SJCRH30 (cell line): ENCODE measurements around the gene ABLIM1. TPM values are rescaled to one million over a fixed set of nuclear protein-coding genes. Genes with fewer than 3 reads are reported as not detected.
A peak's percentile ranks its signal among the peaks of the same experiment; 100 is the strongest.

Experiments
- DNase-seq, 2 experiments: peaks; one replicate each; pipeline ENCODE4 v3.0.0-alpha.2; 2015 to 2020
- H3K27ac ChIP-seq: fragments of 250-450 bp; sonication (Bioruptor Pico); 2 replicates; pipeline ENCODE4 v1.5.1; 2020; ENCODE audit warnings: mild to moderate bottlenecking, moderate library complexity
- H3K27me3 ChIP-seq: fragments of 250-450 bp; sonication (Bioruptor Pico); 2 replicates; pipeline ENCODE4 v1.5.1; 2020; ENCODE audit warnings: mild to moderate bottlenecking, moderate library complexity
- H3K36me3 ChIP-seq: fragments of 250-450 bp; sonication (Bioruptor Pico); 2 replicates; pipeline ENCODE4 v1.5.1; 2020; ENCODE audit warnings: mild to moderate bottlenecking, moderate library complexity
- H3K4me1 ChIP-seq: fragments of 250-450 bp; sonication (Bioruptor Pico); 2 replicates; pipeline ENCODE4 v1.5.1; 2020; ENCODE audit warnings: mild to moderate bottlenecking, moderate library complexity
- H3K4me3 ChIP-seq: fragments of 250-450 bp; sonication (Bioruptor Pico); 2 replicates; pipeline ENCODE4 v1.5.1; 2020; ENCODE audit warnings: mild to moderate bottlenecking, moderate library complexity
- H3K9me3 ChIP-seq: fragments of 250-450 bp; sonication (Bioruptor Pico); replicated peaks from 2 replicates; pipeline ENCODE4 v1.5.1; 2020; ENCODE audit warnings: mild to moderate bottlenecking, moderate library complexity
- total RNA-seq: library from RNA; depleted of rRNA; stranded (reverse); fragments of >200 nt; shearing (Covaris generic); gene quantifications from 2 replicates; pipeline ENCODE4 v1.2.3, GENCODE V29; 2014

Gene ABLIM1
- total RNA-seq, 1 experiment from 2014 or later = 23.9 TPM

DNA sequence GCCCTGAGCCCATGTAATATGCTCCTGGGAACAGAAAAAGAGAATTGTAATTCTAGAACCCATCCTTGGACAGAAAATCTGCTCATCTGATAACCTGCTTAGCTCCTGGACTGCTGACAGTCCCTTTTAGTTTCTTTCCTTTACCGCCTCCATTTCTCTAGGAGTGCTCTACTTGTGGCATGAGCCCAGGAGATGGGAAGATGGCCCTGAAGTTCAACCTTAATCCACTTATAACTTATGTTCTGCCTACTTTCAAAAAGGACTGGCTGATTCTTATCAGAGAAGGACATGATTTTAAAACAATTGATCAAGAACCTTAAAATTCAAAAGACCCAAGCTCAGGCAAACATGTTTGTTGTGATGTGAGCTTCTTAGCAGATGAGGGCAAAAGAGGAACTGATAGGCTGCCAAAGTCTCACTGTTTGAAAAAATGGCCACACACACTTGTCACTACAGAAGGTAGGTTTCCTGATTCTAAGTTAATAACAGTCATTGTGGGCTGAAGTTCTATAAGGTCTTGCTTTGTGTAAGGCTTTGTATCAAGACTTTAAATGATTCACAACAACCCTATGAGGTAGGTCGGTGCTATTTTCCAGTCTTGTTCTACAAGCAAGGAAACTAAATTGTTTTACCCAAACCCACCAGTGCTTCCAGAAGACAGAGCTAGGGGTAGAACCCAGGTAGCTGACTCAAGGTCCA, 159.5 kb downstream of the ABLIM1 start:
- H3K4me1 ChIP-seq = no peaks in the 10 kb centered on the region
- DNase-seq = no peak
- peaks cover 3% of the 10 kb centered on the region; the same call in 1 of the 2 replicates for H3K36me3 ChIP-seq
- no peak overlapping the region for H3K27ac ChIP-seq
- no peaks in the 10 kb centered on the region for H3K27me3 ChIP-seq
- H3K9me3 ChIP-seq = no peaks in the 10 kb centered on the region
- H3K4me3 ChIP-seq = no peak overlapping the region

DNA sequence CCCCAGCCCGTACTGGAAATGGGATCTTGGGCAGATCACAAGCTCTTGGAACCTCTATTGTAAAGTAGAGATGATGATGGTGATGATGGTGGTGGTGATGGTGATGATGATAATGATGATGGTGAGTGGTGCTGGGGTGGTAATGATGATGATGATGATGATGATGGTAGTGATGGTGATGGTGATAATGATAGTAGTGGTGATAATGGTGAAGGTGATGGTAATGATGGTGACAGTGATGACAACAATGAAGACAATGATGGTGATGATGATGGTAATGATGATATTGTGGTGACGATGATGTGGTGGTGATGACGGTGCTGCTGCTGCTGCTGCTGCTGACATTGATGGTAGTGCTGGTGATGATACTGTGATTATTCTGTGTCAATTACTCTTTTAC, 162.8 kb downstream of the ABLIM1 start:
- no peak for DNase-seq
- Histone ChIP-seq H3K9me3 (no peaks in the 10 kb centered on the region), H3K4me3 (no peak overlapping the region), H3K4me1 (peaks cover 8% of the 10 kb centered on the region), H3K27ac (no peak overlapping the region), H3K27me3 (no peaks in the 10 kb centered on the region), H3K36me3 (peaks cover 3% of the 10 kb centered on the region; the same call in 1 of the 2 replicates)

DNA sequence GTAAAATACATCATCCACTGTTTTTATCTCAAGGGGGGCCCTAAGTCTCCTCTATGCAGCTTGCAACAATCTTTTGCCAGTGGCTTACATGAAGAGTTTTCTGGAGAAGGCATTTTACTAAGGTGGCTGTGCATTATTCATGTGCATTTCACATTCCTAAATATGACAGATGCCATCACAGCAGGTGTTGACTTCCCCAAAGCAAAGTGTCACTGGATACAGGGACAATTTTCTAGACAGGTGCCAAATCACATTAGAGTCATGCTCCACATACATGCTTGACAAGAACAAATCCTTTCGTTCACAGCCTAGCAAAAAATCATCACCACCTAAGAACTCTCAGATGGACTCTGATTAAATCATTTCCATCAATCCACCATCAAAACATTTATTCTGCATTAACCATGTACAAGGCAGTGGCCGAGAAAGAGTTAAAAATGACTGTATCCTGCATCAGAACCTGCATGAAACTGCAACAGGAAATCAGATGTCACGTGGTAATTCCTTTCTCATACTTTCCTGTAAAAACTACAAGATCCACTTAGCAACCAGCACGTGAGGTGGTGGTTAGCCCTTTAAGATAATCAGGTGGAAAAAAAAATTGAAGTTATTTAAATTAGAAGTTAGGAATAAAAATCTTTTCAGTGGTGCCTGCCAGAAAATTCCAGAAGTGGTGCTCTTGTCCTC, 165.6 kb downstream of the ABLIM1 start:
- DNase-seq = peak in 1 of 2 experiments; percentile 13
- Histone ChIP-seq H3K36me3 (peaks cover 3% of the 10 kb centered on the region; the same call in 1 of the 2 replicates), H3K27me3 (no peaks in the 10 kb centered on the region), H3K4me1 (peaks cover 11% of the 10 kb centered on the region), H3K9me3 (no peaks in the 10 kb centered on the region), H3K4me3 (no peak overlapping the region), H3K27ac (no peak overlapping the region)

DNA sequence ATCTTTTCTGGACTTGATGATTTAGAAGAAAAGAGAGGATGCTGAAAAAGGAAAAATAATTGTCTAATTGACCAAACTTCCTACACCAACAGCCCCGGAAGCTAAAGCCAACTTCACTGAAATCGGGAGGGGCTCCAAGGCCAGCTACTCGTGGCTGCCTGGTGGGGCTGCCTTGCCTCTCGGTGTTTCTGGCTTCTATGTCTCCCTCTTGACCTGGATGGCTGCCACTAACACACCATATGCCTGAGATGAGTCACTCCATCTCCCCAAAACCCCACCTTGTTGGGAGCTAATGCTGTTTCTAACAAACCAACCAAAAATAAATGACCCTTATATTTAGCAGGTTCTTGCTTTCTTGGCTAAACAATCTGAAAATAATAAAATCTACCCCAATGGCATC, 166.1 kb downstream of the ABLIM1 start:
- no peak overlapping the region for H3K4me3 ChIP-seq
- peaks cover 12% of the 10 kb centered on the region for H3K4me1 ChIP-seq
- H3K36me3 ChIP-seq = peaks cover 3% of the 10 kb centered on the region; the same call in 1 of the 2 replicates
- no peak for DNase-seq
- H3K27me3 ChIP-seq = no peaks in the 10 kb centered on the region
- H3K9me3 ChIP-seq = no peaks in the 10 kb centered on the region
- no peak overlapping the region for H3K27ac ChIP-seq

GRCh38 chr10:114491419-114491818, 166.7 kb downstream of the ABLIM1 start:
- no peak overlapping the region for H3K27ac ChIP-seq

GRCh38 chr10:114489521-114490310, 168.4 kb downstream of the ABLIM1 start:
- Histone ChIP-seq H3K9me3 (no peaks in the 10 kb centered on the region), H3K36me3 (peaks cover 11% of the 10 kb centered on the region), H3K4me3 (no peak overlapping the region), H3K27me3 (no peaks in the 10 kb centered on the region), H3K27ac (no peak overlapping the region), H3K4me1 (peaks cover 12% of the 10 kb centered on the region)
- DNase-seq = peak in 1 of 2 experiments; percentile 17

More at GRCh38 chr10:114491419-114491818, 166.7 kb downstream of the ABLIM1 start:
- Histone ChIP-seq H3K9me3 (no peaks in the 10 kb centered on the region), H3K27me3 (no peaks in the 10 kb centered on the region), H3K4me3 (no peak overlapping the region), H3K36me3 (peaks cover 4% of the 10 kb centered on the region; the same call in 1 of the 2 replicates), H3K4me1 (peaks cover 12% of the 10 kb centered on the region)
- no peak for DNase-seq

DNA sequence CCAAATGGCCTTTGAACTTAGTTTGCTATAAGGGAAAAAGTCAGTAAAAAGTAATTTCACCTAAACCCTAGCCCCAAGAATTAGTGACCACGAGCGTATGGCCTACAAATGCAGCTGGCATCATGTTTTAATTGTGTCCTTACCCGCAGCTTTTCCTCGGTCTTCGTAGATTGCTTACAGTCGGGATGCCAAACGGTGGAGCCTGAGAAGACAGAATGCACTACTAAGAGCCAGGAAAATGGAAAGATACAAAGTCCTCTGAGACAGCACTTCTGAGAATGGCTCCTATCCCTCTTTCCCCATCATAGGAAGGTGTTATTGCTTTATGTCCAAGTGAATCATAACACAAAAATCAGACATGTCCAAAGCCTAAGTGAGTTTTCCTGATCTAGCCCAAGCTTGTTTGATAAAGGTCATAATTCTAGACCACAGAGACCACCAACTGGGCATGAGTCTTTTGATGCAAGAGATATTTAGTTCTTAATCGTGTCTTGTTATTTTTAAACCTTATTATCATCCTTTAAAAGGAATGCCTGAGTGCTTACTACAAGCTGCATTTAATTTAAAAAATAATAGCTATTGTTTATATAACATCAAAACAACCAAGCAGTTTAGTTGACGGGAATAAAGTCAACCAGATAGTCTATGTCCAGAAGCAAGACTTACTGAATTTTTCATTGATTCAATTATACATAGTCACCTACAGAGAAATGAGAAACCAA, 170.1 kb downstream of the ABLIM1 start:
- no peak for DNase-seq
- Histone ChIP-seq H3K9me3 (no peaks in the 10 kb centered on the region), H3K4me1 (peaks cover 12% of the 10 kb centered on the region), H3K4me3 (no peak overlapping the region), H3K36me3 (peaks cover 11% of the 10 kb centered on the region), H3K27ac (no peak overlapping the region), H3K27me3 (no peaks in the 10 kb centered on the region)

DNA sequence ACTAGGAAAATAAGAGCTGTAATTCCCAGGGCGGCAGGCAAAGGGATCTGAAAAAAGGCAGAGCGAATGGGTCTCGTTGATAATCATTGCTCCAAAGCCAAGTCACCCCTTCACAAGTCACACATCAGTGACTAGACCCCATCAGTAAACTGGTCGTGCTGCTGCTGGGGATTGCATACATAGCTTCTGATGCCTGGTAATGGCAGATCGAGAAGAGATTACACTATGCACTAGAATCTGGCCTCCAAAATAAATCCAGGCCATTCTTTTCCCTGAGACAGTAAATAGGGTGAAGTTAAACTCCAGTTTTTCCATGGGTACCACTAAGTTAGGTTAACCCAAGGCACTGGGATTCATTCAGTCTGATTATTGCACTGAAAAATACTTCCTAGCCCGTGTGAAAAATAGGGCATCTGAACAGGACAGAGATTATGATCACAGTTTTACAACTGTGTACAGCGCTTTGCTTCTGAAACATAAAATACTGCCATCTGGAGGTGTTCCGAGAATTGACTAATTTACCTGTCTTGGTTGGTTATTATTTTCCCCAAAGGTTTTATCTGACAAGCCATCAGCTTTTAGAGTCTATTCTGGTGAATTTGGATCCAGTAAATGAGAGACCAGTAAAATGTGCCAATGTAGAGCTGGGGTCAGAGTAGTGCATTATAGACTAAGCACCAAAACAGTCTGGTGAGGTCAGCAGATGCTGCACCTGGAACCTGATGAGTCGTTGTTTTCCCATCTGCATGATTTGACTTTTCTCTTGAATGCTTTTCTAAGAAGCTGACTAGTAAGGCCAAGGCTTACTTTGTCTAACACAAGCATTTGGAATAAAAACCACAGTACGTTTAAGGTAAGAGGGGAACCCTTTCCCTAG, 170.9 kb downstream of the ABLIM1 start:
- peaks cover 11% of the 10 kb centered on the region for H3K36me3 ChIP-seq
- H3K4me3 ChIP-seq = no peak overlapping the region
- H3K9me3 ChIP-seq = no peaks in the 10 kb centered on the region
- H3K4me1 ChIP-seq = peaks cover 7% of the 10 kb centered on the region; the same call in 1 of the 2 replicates
- no peak overlapping the region for H3K27ac ChIP-seq
- no peak for DNase-seq
- no peaks in the 10 kb centered on the region for H3K27me3 ChIP-seq

GRCh38 chr10:114485696-114486400, 172.2 kb downstream of the ABLIM1 start:
- no peak for DNase-seq
- H3K27ac ChIP-seq = no peak overlapping the region
- H3K36me3 ChIP-seq = peaks cover 11% of the 10 kb centered on the region
- no peak overlapping the region for H3K4me3 ChIP-seq
- H3K27me3 ChIP-seq = no peaks in the 10 kb centered on the region
- peaks cover 4% of the 10 kb centered on the region; the same call in 1 of the 2 replicates for H3K4me1 ChIP-seq
- no peaks in the 10 kb centered on the region for H3K9me3 ChIP-seq

- Histone ChIP-seq H3K36me3 (peaks cover 11% of the 10 kb centered on the region), H3K27me3 (no peaks in the 10 kb centered on the region)
- DNase-seq = no peak
Measured at GRCh38 chr10:114483575-114483974, 174.5 kb downstream of the ABLIM1 start.

GRCh38 chr10:114482480-114483304, 175.4 kb downstream of the ABLIM1 start:
- no peaks in the 10 kb centered on the region for H3K9me3 ChIP-seq
- H3K4me1 ChIP-seq = peaks cover 4% of the 10 kb centered on the region; the same call in 1 of the 2 replicates
- no peak for DNase-seq
- H3K4me3 ChIP-seq = no peak overlapping the region
- H3K27ac ChIP-seq = no peak overlapping the region
- no peaks in the 10 kb centered on the region for H3K27me3 ChIP-seq
- peaks cover 11% of the 10 kb centered on the region for H3K36me3 ChIP-seq

More at GRCh38 chr10:114483575-114483974, 174.5 kb downstream of the ABLIM1 start:
- Histone ChIP-seq H3K27ac (no peak overlapping the region), H3K4me3 (no peak overlapping the region), H3K9me3 (no peaks in the 10 kb centered on the region), H3K4me1 (peaks cover 4% of the 10 kb centered on the region; the same call in 1 of the 2 replicates)

DNA sequence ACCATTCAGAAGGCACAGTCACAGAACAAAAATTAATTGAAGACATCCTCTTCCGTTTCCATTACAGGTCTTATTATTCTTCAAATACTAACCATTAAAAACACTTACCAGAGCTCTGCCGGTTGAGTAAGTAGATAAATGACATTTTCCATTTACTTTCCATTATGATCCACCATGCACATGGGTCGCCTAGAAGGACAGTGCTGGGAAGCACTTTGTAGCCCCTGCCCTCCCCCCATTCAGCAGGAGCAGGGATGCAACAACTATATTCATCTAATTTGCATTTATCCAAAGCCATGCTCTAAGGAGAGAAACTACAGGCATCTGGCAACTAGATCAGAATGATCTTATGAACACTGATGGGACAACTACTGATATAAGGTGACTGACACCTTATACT, 177.0 kb downstream of the ABLIM1 start:
- Histone ChIP-seq H3K4me1 (no peaks in the 10 kb centered on the region), H3K4me3 (no peak overlapping the region), H3K36me3 (peaks cover 6% of the 10 kb centered on the region), H3K27me3 (no peaks in the 10 kb centered on the region), H3K9me3 (no peaks in the 10 kb centered on the region), H3K27ac (no peak overlapping the region)
- DNase-seq = no peak
